GM12864 (cell line): ENCODE results near the gene TMCC2.

Experiments
- DNase-seq: peaks from one replicate; pipeline ENCODE4 v3.0.0-alpha.2; 2011; ENCODE audit warnings: low read depth
- H3K4me3 ChIP-seq: 2 replicates; pipeline ENCODE4 v1.5.1; 2011; ENCODE audit warnings: mild to moderate bottlenecking, low read depth, low read length, control low read depth
- TF ChIP-seq, protein P1 (sequence below): IDR thresholded peaks from 2 replicates; pipeline ENCODE4 v1.5.1; 2011; ENCODE audit warnings: low read depth, mild to moderate bottlenecking, moderate library complexity, low read length, control low read depth, inconsistent platforms; ENCODE audit errors: missing control alignments

The TMCC2 gene

DNA sequence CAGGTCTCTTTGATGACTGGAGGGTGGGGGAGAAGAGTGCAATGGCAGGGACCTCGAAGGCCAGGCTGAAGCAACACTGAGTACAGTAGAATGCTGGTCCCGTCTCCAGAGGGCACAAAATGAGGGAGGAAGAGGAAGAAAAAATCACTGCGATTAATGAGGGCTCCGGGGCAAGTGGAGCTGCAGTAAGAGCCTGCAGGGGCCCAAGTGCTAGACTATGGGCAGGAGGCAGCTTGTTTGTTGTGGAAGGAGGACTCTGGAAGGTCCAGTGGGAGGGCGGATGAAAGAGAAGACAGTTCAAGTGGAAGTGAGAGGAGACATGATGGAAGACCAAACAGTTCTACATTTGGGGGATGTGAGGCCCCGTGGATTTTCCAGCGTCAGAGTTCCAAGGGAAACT lies 17.4 kb downstream of the TMCC2 start:
- no peak overlapping the region for H3K4me3 ChIP-seq
- TF ChIP-seq, protein P1, sequence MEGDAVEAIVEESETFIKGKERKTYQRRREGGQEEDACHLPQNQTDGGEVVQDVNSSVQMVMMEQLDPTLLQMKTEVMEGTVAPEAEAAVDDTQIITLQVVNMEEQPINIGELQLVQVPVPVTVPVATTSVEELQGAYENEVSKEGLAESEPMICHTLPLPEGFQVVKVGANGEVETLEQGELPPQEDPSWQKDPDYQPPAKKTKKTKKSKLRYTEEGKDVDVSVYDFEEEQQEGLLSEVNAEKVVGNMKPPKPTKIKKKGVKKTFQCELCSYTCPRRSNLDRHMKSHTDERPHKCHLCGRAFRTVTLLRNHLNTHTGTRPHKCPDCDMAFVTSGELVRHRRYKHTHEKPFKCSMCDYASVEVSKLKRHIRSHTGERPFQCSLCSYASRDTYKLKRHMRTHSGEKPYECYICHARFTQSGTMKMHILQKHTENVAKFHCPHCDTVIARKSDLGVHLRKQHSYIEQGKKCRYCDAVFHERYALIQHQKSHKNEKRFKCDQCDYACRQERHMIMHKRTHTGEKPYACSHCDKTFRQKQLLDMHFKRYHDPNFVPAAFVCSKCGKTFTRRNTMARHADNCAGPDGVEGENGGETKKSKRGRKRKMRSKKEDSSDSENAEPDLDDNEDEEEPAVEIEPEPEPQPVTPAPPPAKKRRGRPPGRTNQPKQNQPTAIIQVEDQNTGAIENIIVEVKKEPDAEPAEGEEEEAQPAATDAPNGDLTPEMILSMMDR: no peak
- no peak for DNase-seq

DNA sequence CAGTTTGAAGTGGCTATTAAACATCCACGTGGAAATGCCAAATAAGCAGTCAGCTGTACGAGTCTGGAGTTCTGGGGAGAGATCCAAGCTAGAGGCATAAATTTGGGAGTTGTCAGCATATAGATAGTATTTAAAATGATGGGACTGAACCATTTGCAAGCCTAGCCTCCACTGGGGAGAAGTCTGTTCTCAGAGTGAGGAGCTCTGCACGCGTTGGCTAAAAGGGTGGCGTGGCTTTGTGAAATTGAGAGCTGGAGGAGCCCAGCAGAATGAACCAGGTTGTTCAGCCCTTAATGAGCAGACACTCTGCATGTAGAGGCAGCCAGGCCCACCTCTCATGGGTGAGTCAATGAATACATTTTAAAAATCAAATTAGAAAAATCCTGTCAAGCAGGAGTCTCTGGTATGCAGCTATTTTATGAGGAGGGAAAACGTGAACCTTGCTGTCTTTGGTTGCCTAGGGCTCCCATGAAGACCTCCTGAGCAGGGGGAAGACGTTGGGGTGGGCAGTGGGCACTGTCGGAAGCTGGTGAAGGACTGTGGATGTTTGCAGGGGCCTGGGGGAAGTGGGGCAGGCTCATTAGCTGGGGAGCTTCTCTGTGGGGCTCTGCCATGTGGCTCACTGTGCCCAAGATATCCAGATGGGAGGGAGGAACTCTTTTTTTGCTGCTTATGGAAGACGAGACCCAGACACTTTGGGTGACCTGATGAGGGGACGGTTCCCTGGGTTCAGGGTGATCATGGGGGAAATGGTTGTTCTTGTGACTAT lies 18.8 kb downstream of the TMCC2 start:
- DNase-seq: no peak
- no peak overlapping the region for H3K4me3 ChIP-seq
- TF ChIP-seq, protein P1: no peak

DNA sequence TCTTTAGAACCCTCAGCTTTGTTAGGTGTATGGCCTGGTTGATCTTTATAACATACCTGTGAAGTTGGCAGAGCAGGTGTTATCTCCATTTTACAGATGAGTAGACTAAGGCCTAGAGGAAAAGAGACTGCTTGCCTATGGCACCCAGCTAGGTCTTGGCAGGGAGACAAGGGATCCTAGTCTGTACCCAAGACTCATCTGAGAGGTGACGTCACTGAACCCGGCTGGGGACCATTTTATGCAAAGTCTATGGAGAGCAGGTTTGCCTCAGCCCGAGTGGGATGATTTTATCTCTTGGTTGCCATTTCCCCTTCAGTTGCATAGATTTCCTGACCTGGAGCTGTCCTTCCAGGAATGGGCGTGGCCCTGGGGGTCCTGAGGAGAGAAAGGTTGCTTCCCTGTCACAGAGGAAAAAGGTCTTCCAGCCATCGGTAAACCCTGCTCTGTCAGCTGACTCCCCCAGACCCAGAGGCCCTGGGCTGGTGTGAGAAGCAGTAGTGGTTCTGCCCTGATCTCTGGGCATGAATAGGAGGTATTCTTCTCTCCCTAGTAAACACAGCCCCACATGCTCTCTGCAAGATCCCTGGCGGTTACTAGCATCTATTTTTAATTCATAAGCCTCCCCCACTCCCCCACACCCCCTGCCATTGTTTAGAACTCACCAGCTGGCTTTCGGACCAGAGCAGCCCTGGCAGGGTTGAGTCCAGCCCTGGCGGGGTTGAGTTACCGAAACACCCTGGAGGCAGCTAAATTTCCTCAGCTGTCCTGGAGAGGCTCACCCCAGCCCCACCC lies 19.6 kb downstream of the TMCC2 start:
- TF ChIP-seq, protein P1: no peak
- no peak overlapping the region for H3K4me3 ChIP-seq
- no peak for DNase-seq

DNA sequence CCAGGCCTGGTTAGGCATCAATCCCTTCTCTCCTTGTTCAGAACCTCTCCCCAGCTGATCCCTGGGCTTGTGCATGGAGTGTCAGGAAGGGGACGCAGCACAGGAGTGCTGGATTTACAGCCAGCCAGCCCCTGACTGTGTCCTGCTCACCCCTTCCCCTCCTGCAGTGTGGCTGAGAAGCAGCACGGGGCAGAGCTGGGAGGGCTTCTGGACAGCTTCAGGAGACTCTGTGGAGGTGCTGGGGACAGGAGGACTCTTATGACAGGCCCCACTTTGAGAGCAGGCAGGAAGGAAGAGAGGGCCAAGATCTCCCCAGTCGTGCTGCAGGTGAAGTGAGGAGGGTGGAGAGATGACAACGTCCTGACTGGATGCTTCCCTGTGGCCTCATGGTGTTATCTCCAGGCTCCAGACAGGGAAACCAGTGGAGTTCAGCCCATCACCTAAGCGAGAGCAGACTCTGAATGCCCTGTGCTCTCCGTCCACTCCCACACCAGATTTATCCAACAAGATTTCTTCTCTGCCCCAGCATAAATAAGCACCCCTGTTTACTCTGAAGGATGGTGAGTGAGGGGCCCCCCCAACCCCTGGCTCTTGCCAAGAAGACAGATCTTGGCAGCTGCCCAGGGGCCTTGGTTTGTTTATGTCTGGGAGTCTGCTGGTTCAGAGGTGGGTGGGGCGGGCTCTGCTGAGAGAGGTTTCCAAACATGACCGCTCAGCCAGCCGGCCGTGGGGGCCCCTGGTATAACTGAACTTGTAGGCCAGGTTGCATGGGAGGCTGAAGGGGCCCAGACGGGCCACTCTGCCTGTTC lies 21.3 kb downstream of the TMCC2 start:
- TF ChIP-seq, protein P1: no peak
- no peak for DNase-seq
- no peak overlapping the region for H3K4me3 ChIP-seq

DNA sequence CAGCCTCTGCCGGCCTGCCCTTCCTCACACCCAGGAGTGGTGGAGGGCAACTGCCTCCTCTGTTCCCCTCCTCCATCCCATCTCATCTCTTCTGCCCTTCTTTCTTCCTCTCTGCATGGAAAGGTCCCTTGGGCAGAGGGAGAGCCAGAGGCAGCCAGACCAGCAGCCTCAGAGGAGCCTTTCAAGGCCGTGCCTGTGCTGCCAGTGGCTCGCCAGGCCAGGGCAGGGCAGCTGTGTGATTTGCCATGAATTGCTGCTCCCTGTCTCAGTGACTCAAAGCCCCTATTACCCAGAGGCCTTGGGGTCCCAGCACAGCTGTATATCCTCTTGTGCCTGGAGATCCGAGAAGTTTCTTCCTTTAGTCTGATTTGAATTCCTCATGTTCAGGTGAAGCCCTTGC lies 21.9 kb downstream of the TMCC2 start:
- no peak overlapping the region for H3K4me3 ChIP-seq
- TF ChIP-seq, protein P1: no peak
- DNase-seq: no peak

DNA sequence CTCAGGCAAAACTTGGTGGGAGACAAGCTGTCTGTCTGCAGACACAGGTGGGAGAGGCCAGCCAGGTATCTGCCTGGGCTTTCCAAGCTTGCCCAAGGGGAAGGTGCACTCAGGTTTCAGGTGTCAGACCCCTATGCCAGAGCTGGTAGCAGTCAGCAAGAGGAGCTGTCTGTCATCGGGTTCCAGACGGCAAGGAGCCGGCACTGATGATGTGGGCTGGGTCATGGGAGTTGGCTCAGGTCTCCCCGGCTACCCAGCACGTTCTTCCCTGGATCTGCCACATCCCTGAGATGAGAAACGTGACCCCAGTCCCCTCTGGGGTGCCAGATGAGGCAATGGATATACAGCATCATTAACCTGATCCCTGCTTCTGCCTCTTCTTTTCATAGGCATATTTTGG lies 23.0 kb downstream of the TMCC2 start:
- DNase-seq: no peak
- H3K4me3 ChIP-seq: no peak overlapping the region
- TF ChIP-seq, protein P1: no peak
